Liver (tissue), 9 donors: ENCODE results near the gene FCGBP. TPM values are rescaled to one million over a fixed set of nuclear protein-coding genes. Genes with fewer than 3 reads are reported as not detected.
"Not testable (repeated sequence)": the region's sequence is repeated elsewhere in the genome, so short reads cannot be mapped to it uniquely, and the experiment has no call there.

Experiments
- DNase-seq: peaks from one replicate; pipeline ENCODE4 v3.0.0-alpha.2; 2017; ENCODE audit warnings: low spot score
- H3K27ac ChIP-seq, 2 donors: one replicate each; pipeline ENCODE4 v1.7.0; 2013; ENCODE audit warnings: inconsistent platforms in 2 of 2, low read length in 2 of 2, control low read depth in 1 of 2, low read depth in 1 of 2, mild to moderate bottlenecking in 1 of 2
- H3K27me3 ChIP-seq, 4 donors: one replicate each; pipeline versions ENCODE4 v1.6.1 to v1.7.0; 2013; ENCODE audit warnings: low read length in 3 of 4, inconsistent platforms in 1 of 4, mild to moderate bottlenecking in 1 of 4, moderate library complexity in 1 of 4; ENCODE audit not compliant: control insufficient read depth in 4 of 4, insufficient read depth in 4 of 4
- H3K36me3 ChIP-seq, 4 donors: one replicate each; pipeline versions ENCODE4 v1.6.1 to v1.7.0; 2013; ENCODE audit warnings: low read length in 3 of 4, mild to moderate bottlenecking in 3 of 4, low read depth in 1 of 4, moderate library complexity in 1 of 4; ENCODE audit not compliant: control insufficient read depth in 4 of 4, insufficient read depth in 3 of 4
- H3K4me1 ChIP-seq, 4 donors: one replicate each; pipeline versions ENCODE4 v1.6.1 to v1.7.0; 2013; ENCODE audit warnings: low read length in 3 of 4, mild to moderate bottlenecking in 3 of 4, moderate library complexity in 1 of 4; ENCODE audit not compliant: control insufficient read depth in 4 of 4, insufficient read depth in 4 of 4
- H3K4me3 ChIP-seq, 3 donors: one replicate each; pipeline versions ENCODE4 v1.6.1 to v1.7.0; 2013; ENCODE audit warnings: low read length in 3 of 3, control low read depth in 1 of 3, low read depth in 1 of 3, mild to moderate bottlenecking in 1 of 3
- H3K9ac ChIP-seq, 2 donors: one replicate each; pipeline ENCODE4 v1.7.0; 2013; ENCODE audit warnings: low read length in 2 of 2, mild to moderate bottlenecking in 2 of 2, moderate library complexity in 2 of 2, control low read depth in 1 of 2, low read depth in 1 of 2
- H3K9me3 ChIP-seq, 4 donors: one replicate each; pipeline versions ENCODE4 v1.6.1 to v1.7.0; 2013; ENCODE audit warnings: low read length in 3 of 4; ENCODE audit not compliant: control insufficient read depth in 4 of 4
- CTCF ChIP-seq: fragments of 150-350 bp; IDR thresholded peaks from 2 replicates; pipeline ENCODE4 v1.5.1; 2017; ENCODE audit warnings: improper control_type of control experiment, low read depth, low read length; ENCODE audit not compliant: missing input control
- FOXA2 ChIP-seq: IDR thresholded peaks from 2 replicates; pipeline ENCODE4 v1.6.1; 2016; ENCODE audit warnings: antibody characterized with exemption
- GABPA ChIP-seq, 2 donors: IDR thresholded peaks in 1 of 2; conservative IDR thresholded peaks in 1 of 2; 2 replicates each; pipeline ENCODE4 v1.6.1; 2016; ENCODE audit warnings: antibody characterized with exemption in 2 of 2, mild to moderate bottlenecking in 1 of 2, moderate library complexity in 1 of 2
- HNF4G ChIP-seq: IDR thresholded peaks from 2 replicates; pipeline ENCODE4 v1.6.1; 2016; ENCODE audit warnings: antibody characterized with exemption
- JUND ChIP-seq, 2 donors: IDR thresholded peaks; 2 replicates each; pipeline ENCODE4 v1.6.1; 2016; ENCODE audit warnings: antibody characterized with exemption in 2 of 2
- MAX ChIP-seq: IDR thresholded peaks from 2 replicates; pipeline ENCODE4 v1.6.1; 2016; ENCODE audit warnings: antibody characterized with exemption
- RAD21 ChIP-seq, 2 donors: IDR thresholded peaks; 2 replicates each; pipeline ENCODE4 v1.6.1; 2016; ENCODE audit warnings: antibody characterized with exemption in 2 of 2, mild to moderate bottlenecking in 2 of 2
- REST ChIP-seq: IDR thresholded peaks from 2 replicates; pipeline ENCODE4 v1.6.1; 2016; ENCODE audit warnings: antibody characterized with exemption, mild to moderate bottlenecking
- SP1 ChIP-seq: IDR thresholded peaks from 2 replicates; pipeline ENCODE4 v1.6.1; 2018; ENCODE audit warnings: antibody characterized with exemption, mild to moderate bottlenecking
- WGBS: extraction: QIAGEN DNeasy Blood & Tissue Kit; methylation state at CpG from one replicate; pipeline ENCODE4 v1.1.7; 2013; 5-methylcytosine and 5-hydroxymethylcytosine counted together
- polyA plus RNA-seq, 2 donors: library from polyadenylated mRNA; stranded (reverse) in 1 of 2; unstranded in 1 of 2; fragments of 200-250 nt in 1 of 2; fragments of >200 nt in 1 of 2; fragmentation: Nextera tagmentation in 1 of 2; extraction: Ambion mirVana in 1 of 2; gene quantifications; one replicate each; pipeline versions ENCODE4 v1.2.1 to v1.2.3, GENCODE V29; 2013 to 2015
- total RNA-seq, 2 donors: library from RNA; depleted of rRNA; stranded (reverse); fragments of >200 nt; gene quantifications; one replicate each; pipeline ENCODE4 v1.2.3, GENCODE V29; 2014
- donor health status: healthy.
- donor health status: healthy.
- donor health status: healthy.
- donor health status: healthy.
- donor health status: healthy.

FCGBP gene
- total and polyA plus RNA-seq, 4 donors, result 0.08 to 32.9 (median 0.95) TPM

GRCh38 chr19:39890755-39891551 lies 43.5 kb downstream of the FCGBP start:
- no peaks in the 10 kb centered on the region for H3K9me3 ChIP-seq
- H3K36me3 ChIP-seq, result no peaks in the 10 kb centered on the region
- no peak overlapping the region for H3K4me3 ChIP-seq
- 84% methylated on average over 17 of the region's 17 CpGs for WGBS
- no peak for TF ChIP-seq GABPA (IDR thresholded peaks at IDR 0.05 in 1 of 2, conservative IDR thresholded peaks at IDR 0.05 in 1 of 2)
- no peak for TF ChIP-seq REST
- no peak for TF ChIP-seq MAX
- no peak for TF ChIP-seq RAD21 (IDR thresholded peaks at IDR 0.05)
- no peak for TF ChIP-seq CTCF
- no peak for TF ChIP-seq FOXA2
- TF ChIP-seq JUND (IDR thresholded peaks at IDR 0.05), result no peak
- no peak for TF ChIP-seq HNF4G
- no peak for TF ChIP-seq SP1
- no peak overlapping the region for H3K27ac ChIP-seq
- H3K9ac ChIP-seq, result no peak overlapping the region
- no peak for DNase-seq
- peaks cover 0 to 3% (median 0%) of the 10 kb centered on the region in 4 donors for H3K4me1 ChIP-seq
- peaks cover 0 to 2% (median 0%) of the 10 kb centered on the region in 4 donors for H3K27me3 ChIP-seq

- WGBS, result 94% methylated on average over 18 of the region's 20 CpGs
- DNase-seq, H3K9ac ChIP-seq, H3K4me1 ChIP-seq, H3K27ac ChIP-seq, H3K4me3 ChIP-seq, H3K9me3 ChIP-seq, H3K36me3 ChIP-seq, H3K27me3 ChIP-seq: not testable (repeated sequence)
Measured at GRCh38 chr19:39889872-39890754, 44.3 kb downstream of the FCGBP start.

GRCh38 chr19:39887456-39887951 lies 46.9 kb downstream of the FCGBP start:
- H3K27me3 ChIP-seq, DNase-seq, H3K4me1 ChIP-seq, H3K9me3 ChIP-seq, H3K9ac ChIP-seq, H3K4me3 ChIP-seq, H3K36me3 ChIP-seq, H3K27ac ChIP-seq: not testable (repeated sequence)
- 23% methylated on average over 3 of the region's 3 CpGs for WGBS

GRCh38 chr19:39885821-39886554 lies 48.4 kb downstream of the FCGBP start:
- WGBS, result 91% methylated on average over 24 of the region's 30 CpGs
- DNase-seq, H3K36me3 ChIP-seq: not testable (repeated sequence)

GRCh38 chr19:39884721-39885120 lies 49.7 kb downstream of the FCGBP start:
- not testable (repeated sequence) for H3K4me3 ChIP-seq, H3K9me3 ChIP-seq, DNase-seq, H3K9ac ChIP-seq, H3K27me3 ChIP-seq, H3K36me3 ChIP-seq, H3K4me1 ChIP-seq, H3K27ac ChIP-seq
- WGBS, result 88% methylated on average over 3 of the region's 9 CpGs

More at GRCh38 chr19:39885821-39886554, 48.4 kb downstream of the FCGBP start:
- not testable (repeated sequence) for H3K9me3 ChIP-seq, H3K27me3 ChIP-seq, H3K4me1 ChIP-seq, H3K9ac ChIP-seq, H3K27ac ChIP-seq, H3K4me3 ChIP-seq
